WI38 (cell line): ENCODE data around the gene STK32A.

Experiments
- H3K4me3 ChIP-seq: 2 replicates; pipeline ENCODE4 v1.5.1; 2011; ENCODE audit warnings: low read depth, mild to moderate bottlenecking, control low read depth, low read length
- TF ChIP-seq, protein P1 (sequence below): IDR thresholded peaks from 2 replicates; pipeline ENCODE4 v1.5.1; 2012; ENCODE audit warnings: low read depth, mild to moderate bottlenecking, control low read depth, low read length

STK32A gene

GRCh38 chr5:147390654-147391225 is 155.9 kb downstream of the STK32A start:
- TF ChIP-seq, protein P1, sequence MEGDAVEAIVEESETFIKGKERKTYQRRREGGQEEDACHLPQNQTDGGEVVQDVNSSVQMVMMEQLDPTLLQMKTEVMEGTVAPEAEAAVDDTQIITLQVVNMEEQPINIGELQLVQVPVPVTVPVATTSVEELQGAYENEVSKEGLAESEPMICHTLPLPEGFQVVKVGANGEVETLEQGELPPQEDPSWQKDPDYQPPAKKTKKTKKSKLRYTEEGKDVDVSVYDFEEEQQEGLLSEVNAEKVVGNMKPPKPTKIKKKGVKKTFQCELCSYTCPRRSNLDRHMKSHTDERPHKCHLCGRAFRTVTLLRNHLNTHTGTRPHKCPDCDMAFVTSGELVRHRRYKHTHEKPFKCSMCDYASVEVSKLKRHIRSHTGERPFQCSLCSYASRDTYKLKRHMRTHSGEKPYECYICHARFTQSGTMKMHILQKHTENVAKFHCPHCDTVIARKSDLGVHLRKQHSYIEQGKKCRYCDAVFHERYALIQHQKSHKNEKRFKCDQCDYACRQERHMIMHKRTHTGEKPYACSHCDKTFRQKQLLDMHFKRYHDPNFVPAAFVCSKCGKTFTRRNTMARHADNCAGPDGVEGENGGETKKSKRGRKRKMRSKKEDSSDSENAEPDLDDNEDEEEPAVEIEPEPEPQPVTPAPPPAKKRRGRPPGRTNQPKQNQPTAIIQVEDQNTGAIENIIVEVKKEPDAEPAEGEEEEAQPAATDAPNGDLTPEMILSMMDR, result no peak

DNA sequence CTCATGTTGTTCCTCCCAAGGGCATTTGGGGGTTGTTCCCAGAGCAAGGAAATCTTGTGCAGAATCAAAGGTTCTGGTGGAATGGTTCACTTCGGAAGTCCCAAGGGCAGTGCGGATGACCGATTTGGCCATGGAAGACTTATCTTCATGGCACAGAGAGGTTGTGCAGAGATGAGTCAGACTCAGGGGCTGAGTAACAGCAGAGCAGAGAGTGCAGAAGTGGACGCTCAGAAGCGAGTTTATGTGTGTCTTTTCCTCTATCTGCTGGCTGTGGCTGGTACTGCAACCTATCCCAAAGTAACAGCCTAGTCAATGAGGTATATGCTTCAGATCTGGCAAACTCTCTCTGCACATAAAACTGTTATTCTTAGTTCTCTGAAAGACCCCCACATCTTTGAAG is 157.0 kb downstream of the STK32A start:
- TF ChIP-seq, protein P1, result peak; percentile 65
- H3K4me3 ChIP-seq, result no peak overlapping the region

More at GRCh38 chr5:147390654-147391225, 155.9 kb downstream of the STK32A start:
- H3K4me3 ChIP-seq, result no peak overlapping the region

GRCh38 chr5:147393874-147394672 is 159.2 kb downstream of the STK32A start:
- no peak overlapping the region for H3K4me3 ChIP-seq
- TF ChIP-seq, protein P1, result no peak

DNA sequence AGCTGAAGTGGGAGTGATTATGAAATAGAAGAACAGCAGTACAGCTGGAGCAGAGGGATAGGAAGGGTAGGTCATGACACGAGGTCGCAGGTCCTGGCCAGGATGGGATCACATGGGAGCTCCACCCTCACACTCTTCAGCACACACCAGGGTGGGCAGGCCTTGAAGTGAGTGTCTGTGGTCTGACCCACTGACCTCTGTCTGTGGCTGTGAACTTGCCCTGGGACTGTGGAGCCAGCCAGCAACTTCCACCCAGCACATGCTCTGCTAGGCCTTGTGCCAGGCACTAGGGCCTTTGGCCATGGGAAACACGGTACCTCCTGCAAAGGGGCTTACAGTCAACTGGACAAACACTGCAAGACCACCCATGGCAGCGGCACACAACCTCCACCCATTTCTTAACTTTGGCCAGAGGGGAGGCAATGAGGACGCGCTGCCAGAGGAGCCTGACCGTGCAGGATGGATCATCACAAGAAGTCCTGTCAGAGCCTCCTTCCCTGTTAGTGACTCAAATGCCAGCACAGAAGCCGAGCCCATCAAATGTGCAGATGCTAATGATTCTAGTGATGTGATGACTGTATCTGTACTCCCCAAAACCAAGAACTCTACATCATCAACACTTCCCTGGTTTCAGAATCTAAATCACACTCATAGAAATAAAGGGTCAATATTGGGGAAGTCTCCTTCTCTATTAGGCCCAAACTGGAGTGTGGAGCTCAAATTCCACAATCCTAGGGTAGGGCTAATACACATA is 161.4 kb downstream of the STK32A start:
- no peak overlapping the region for H3K4me3 ChIP-seq
- TF ChIP-seq, protein P1, result no peak

- no peak overlapping the region for H3K4me3 ChIP-seq
- TF ChIP-seq, protein P1, result no peak
Observed at GRCh38 chr5:147397616-147398015, 162.8 kb downstream of the STK32A start.

- TF ChIP-seq, protein P1, result no peak
- no peak overlapping the region for H3K4me3 ChIP-seq
Observed at GRCh38 chr5:147398860-147399259, 164.0 kb downstream of the STK32A start.
